ENCODE results near the gene DNAJC30. TPM values are rescaled to one million over a fixed set of nuclear protein-coding genes. Genes with fewer than 3 reads are reported as not detected.

The DNAJC30 gene
- total RNA-seq, 2 donors from 2014 or later: 6.3 to 12.9 TPM

DNA sequence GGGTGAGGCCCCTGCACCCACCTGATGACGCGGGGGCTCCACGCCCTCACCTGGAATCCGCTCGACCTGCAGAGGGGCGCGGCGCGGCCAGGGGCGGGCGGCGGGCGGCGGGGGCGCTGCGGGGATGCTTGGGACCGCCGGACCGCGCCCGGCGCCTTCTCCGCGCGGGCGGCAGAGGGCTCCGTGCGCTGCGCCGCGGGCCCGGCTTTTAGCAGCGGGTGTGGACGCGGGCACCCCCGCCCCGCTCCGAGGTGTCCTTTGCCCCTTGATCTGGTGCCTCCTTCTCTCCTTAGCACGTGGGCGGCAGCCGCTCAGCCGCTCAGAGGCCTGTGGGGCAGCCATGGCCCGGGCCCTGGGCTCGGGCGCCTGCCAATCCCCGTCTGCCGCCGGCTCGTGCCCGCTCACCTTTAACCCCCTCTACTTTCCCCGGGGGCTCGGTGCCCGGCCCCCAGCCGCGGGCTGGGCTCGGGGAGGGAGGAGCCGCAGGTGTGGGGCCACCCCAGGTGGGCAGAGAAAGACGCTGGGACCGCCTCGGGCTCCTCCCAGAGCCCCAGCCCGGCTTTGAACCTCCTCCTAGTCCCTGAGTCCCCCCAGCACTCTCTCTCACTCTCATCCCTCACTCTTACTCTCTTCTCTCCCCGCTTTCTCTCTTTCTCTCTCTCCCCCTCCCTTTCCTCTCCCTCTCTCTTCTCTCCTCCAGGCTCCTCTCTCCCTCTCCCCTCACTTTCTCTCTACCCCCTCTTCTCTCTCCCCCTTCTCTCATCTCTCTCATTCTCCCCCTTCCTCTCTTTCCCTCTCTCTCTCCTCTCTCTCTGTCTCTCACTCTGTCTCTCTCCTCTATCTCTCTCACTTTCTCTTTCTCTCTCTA lies 35.3 kb downstream of the DNAJC30 start:
- no peak for DNase-seq (ENCODE audit: low spot score)
- Histone ChIP-seq H3K27me3 (peaks cover 0 to 10% of the 10 kb centered on the region in 2 donors), H3K9me3 (no peaks in the 10 kb centered on the region), H3K4me1 (peaks cover 0 to 6% of the 10 kb centered on the region in 2 donors), H3K4me3 (peak overlapping the region; percentile 28 to 46), H3K27ac (no peak overlapping the region), H3K36me3 (no peaks in the 10 kb centered on the region)
- TF ChIP-seq, protein P1, sequence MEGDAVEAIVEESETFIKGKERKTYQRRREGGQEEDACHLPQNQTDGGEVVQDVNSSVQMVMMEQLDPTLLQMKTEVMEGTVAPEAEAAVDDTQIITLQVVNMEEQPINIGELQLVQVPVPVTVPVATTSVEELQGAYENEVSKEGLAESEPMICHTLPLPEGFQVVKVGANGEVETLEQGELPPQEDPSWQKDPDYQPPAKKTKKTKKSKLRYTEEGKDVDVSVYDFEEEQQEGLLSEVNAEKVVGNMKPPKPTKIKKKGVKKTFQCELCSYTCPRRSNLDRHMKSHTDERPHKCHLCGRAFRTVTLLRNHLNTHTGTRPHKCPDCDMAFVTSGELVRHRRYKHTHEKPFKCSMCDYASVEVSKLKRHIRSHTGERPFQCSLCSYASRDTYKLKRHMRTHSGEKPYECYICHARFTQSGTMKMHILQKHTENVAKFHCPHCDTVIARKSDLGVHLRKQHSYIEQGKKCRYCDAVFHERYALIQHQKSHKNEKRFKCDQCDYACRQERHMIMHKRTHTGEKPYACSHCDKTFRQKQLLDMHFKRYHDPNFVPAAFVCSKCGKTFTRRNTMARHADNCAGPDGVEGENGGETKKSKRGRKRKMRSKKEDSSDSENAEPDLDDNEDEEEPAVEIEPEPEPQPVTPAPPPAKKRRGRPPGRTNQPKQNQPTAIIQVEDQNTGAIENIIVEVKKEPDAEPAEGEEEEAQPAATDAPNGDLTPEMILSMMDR (IDR thresholded peaks at IDR 0.05): no peak

GRCh38 chr7:73646785-73647724 lies 36.2 kb downstream of the DNAJC30 start:
- H3K36me3 ChIP-seq: no peaks in the 10 kb centered on the region
- H3K9me3 ChIP-seq: peaks cover 0 to under 1% of the 10 kb centered on the region in 2 donors
- H3K27me3 ChIP-seq: peaks cover 0 to 10% of the 10 kb centered on the region in 2 donors
- H3K27ac ChIP-seq: no peak overlapping the region
- H3K4me3 ChIP-seq: no peak overlapping the region
- TF ChIP-seq, protein P1 (IDR thresholded peaks at IDR 0.05): no peak
- H3K4me1 ChIP-seq: peaks cover 0 to 6% of the 10 kb centered on the region in 2 donors
- DNase-seq (ENCODE audit: low spot score): no peak

DNA sequence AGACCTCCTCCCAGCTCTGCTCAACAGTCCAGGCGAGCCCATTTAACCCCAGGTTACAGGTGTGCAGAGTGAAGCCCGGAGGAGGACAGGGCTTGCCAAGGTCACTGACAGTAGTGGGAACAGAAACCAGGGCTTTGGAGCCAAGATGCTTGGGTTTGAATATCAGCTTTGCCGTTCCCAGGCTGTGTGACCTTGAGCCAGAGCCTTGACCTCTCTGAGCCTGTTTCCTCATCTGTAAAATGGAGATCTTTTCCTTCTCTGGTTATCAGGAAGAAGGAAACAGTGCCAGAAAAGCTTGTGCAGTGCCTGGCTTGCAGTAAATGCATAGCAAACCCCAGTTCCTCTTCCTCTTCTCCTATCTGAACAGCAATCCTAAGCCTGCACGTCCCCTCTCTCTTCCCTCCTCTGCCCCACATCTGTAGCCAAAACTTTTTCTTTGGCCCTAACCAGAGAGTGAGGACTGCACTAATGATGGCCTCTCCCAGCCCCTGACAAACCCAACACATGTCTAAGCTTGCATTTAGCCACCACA lies 37.5 kb downstream of the DNAJC30 start:
- Histone ChIP-seq H3K36me3 (no peaks in the 10 kb centered on the region), H3K4me1 (peaks cover 0 to 6% of the 10 kb centered on the region in 2 donors), H3K9me3 (peaks cover 0 to 12% of the 10 kb centered on the region in 2 donors), H3K27me3 (peaks cover 0 to 10% of the 10 kb centered on the region in 2 donors), H3K27ac (no peak overlapping the region), H3K4me3 (no peak overlapping the region)
- TF ChIP-seq, protein P1 (IDR thresholded peaks at IDR 0.05): no peak
- no peak for DNase-seq (ENCODE audit: low spot score)

GRCh38 chr7:73644688-73645286 lies 38.5 kb downstream of the DNAJC30 start:
- Histone ChIP-seq H3K36me3 (no peaks in the 10 kb centered on the region), H3K9me3 (peaks cover 0 to 12% of the 10 kb centered on the region in 2 donors), H3K27ac (no peak overlapping the region), H3K27me3 (peaks cover 0 to 10% of the 10 kb centered on the region in 2 donors), H3K4me3 (no peak overlapping the region), H3K4me1 (peaks cover 0 to 6% of the 10 kb centered on the region in 2 donors)
- TF ChIP-seq, protein P1 (IDR thresholded peaks at IDR 0.05): no peak
- no peak for DNase-seq (ENCODE audit: low spot score)

- peaks cover 0 to 12% of the 10 kb centered on the region in 2 donors for H3K9me3 ChIP-seq
- TF ChIP-seq, protein P1 (IDR thresholded peaks at IDR 0.05): no peak
- peaks cover 0 to 10% of the 10 kb centered on the region in 2 donors for H3K27me3 ChIP-seq
- H3K4me3 ChIP-seq: no peak overlapping the region
- peaks cover 0 to 1% of the 10 kb centered on the region in 2 donors for H3K4me1 ChIP-seq
- no peaks in the 10 kb centered on the region for H3K36me3 ChIP-seq
- DNase-seq (ENCODE audit: low spot score): no peak
- no peak overlapping the region for H3K27ac ChIP-seq
Observed at GRCh38 chr7:73642834-73643233, 40.4 kb downstream of the DNAJC30 start.

All from right atrium auricular region (tissue), 2 donors.